HG02884 (cell line): ENCODE measurements around the gene IFI27.

Experiments
- ATAC-seq: cut with Tn5 transposase; IDR thresholded peaks from one replicate; pipeline ENCODE4 v1.9.1; 2021; ENCODE audit warnings: mild to moderate bottlenecking, moderate library complexity; ENCODE audit not compliant: unreplicated experiment

The IFI27 gene

GRCh38 chr14:94102768-94103482 lies 7.6 kb upstream of the IFI27 start:
- ATAC-seq: no peak

GRCh38 chr14:94103554-94104150 lies 6.9 kb upstream of the IFI27 start:
- no peak for ATAC-seq

GRCh38 chr14:94104731-94105130 lies 5.8 kb upstream of the IFI27 start:
- no peak for ATAC-seq

- no peak for ATAC-seq
Measured at GRCh38 chr14:94109915-94110250, 653 bp upstream of the IFI27 start.

- no peak for ATAC-seq
Measured at GRCh38 chr14:94111276-94112095, 950 bp downstream of the IFI27 start.

- no peak for ATAC-seq
Measured at GRCh38 chr14:94112513-94113063, 2.1 kb downstream of the IFI27 start.

GRCh38 chr14:94113073-94113472 lies 2.5 kb downstream of the IFI27 start:
- ATAC-seq: no peak

GRCh38 chr14:94113490-94113889 lies 3.0 kb downstream of the IFI27 start:
- no peak for ATAC-seq

- ATAC-seq: no peak
Measured at GRCh38 chr14:94113908-94114588, 3.5 kb downstream of the IFI27 start.

- no peak for ATAC-seq
Measured at GRCh38 chr14:94114589-94115057, 4.1 kb downstream of the IFI27 start.

GRCh38 chr14:94115058-94115591 lies 4.6 kb downstream of the IFI27 start:
- ATAC-seq: no peak

- no peak for ATAC-seq
Measured at GRCh38 chr14:94115631-94116030, 5.1 kb downstream of the IFI27 start.

- no peak for ATAC-seq
Measured at GRCh38 chr14:94116701-94117100, 6.2 kb downstream of the IFI27 start.

- ATAC-seq: no peak
Measured at GRCh38 chr14:94117856-94118255, 7.3 kb downstream of the IFI27 start.

- no peak for ATAC-seq
Measured at GRCh38 chr14:94119071-94119470, 8.5 kb downstream of the IFI27 start.

GRCh38 chr14:94120667-94121340 lies 10.3 kb downstream of the IFI27 start:
- ATAC-seq: no peak

GRCh38 chr14:94121485-94121884 lies 10.9 kb downstream of the IFI27 start:
- ATAC-seq: no peak

- ATAC-seq: no peak
Measured at GRCh38 chr14:94122438-94122837, 11.9 kb downstream of the IFI27 start.

- ATAC-seq: no peak
Measured at GRCh38 chr14:94123296-94123695, 12.8 kb downstream of the IFI27 start.

GRCh38 chr14:94123868-94124267 lies 13.3 kb downstream of the IFI27 start:
- ATAC-seq: no peak
